ENCODE results near the gene IRF2BP1. TPM values are rescaled to one million over a fixed set of nuclear protein-coding genes. Genes with fewer than 3 reads are reported as not detected.

The IRF2BP1 gene
- total RNA-seq, 4 donors from 2014 or later: 14.6 to 22.4 (median 20.0) TPM

DNA sequence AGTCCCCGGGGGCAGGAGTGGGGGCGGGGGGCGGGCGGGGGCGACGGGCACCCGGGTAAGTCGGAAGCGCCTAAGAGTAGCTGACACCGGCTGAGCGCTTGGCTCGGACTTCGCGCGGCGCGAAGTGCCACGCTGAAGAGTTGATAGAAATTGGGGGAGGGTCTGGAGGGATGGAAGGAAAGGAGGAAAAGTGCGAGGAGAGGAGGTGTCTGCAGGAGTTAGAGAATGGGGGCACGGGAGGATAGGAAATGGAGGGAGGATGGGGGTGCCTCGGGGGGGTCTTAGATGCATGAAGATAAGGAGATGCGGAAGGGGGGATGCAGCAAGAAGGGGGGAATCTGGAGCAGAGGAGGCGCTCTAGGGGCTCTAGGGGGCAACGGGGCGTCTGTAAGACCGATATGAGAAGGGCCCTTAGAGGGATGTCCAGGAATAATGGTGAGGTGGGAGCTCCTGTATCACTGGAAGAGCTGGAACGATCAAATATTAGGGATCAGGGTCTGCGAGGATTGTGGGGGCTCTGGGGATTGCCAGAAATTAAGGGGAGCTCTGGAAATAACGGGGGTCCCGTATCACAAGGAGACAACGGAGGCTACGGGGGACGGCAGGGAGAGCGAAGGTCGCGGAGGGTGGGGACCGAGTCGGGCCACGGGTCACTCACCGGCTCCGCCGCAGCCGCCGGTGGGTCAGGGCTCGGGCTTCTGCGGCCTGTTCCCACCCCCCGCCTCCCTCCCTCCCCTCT, 16.1 kb upstream of the IRF2BP1 start, which contains the start of gene MYPOP:
TSS of gene MYPOP (minus strand) at position 702 of the 739 bp plus-strand sequence. CDS start 840 bp downstream, outside the sequence.
- intact Hi-C loops (cut with DNase I): no loop called here
- TF ChIP-seq POLR2A (IDR thresholded peaks at IDR 0.05): no peak
- TF ChIP-seq, protein P1, sequence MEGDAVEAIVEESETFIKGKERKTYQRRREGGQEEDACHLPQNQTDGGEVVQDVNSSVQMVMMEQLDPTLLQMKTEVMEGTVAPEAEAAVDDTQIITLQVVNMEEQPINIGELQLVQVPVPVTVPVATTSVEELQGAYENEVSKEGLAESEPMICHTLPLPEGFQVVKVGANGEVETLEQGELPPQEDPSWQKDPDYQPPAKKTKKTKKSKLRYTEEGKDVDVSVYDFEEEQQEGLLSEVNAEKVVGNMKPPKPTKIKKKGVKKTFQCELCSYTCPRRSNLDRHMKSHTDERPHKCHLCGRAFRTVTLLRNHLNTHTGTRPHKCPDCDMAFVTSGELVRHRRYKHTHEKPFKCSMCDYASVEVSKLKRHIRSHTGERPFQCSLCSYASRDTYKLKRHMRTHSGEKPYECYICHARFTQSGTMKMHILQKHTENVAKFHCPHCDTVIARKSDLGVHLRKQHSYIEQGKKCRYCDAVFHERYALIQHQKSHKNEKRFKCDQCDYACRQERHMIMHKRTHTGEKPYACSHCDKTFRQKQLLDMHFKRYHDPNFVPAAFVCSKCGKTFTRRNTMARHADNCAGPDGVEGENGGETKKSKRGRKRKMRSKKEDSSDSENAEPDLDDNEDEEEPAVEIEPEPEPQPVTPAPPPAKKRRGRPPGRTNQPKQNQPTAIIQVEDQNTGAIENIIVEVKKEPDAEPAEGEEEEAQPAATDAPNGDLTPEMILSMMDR (IDR thresholded peaks at IDR 0.05): no peak
- H3K27me3 ChIP-seq: no peaks in the 10 kb centered on the region
- 0 to 1% methylated on average over 34 to 44 of the region's 47 CpGs for WGBS, 2 donors
- H3K4me1 ChIP-seq: peaks cover 16 to 34% (median 16%) of the 10 kb centered on the region in 3 donors
- H3K9me3 ChIP-seq: no peaks in the 10 kb centered on the region
- peak within 1 kb of the TSS; percentile 67 to 86 (median 78) for H3K4me3 ChIP-seq
- no peak for DNase-seq
- H3K27ac ChIP-seq: peak within 1 kb of the TSS; percentile 72 to 88 (median 86)
- peaks cover 0 to 34% (median 13%) of the 10 kb centered on the region in 3 donors for H3K36me3 ChIP-seq

DNA sequence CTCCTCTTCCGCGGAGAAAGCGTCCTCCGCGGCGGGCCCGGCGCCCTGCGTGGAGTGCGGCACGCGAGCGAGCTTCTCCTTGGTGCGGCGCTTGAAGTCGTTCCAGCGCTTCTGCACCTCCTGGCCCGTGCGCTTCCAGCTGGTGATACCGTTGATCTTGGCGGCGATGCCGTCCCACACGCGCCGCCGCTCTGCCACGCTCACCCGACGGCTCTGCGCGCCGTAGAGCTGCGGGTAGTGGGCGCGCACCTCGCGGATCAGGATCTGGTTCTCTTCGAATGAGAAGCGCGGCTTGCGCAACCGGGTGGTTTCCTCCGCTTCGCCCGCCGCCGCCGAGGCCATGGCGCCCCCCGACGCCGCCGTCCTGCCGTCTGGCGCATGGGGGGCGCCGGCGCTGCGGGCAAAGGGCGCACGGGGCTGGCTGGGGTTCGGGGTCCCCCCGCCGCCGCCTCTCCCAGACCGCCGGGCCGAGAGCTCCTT, 15.5 kb upstream of the IRF2BP1 start:
- Histone ChIP-seq H3K4me3 (peak overlapping the region; percentile 67 to 86 (median 78)), H3K4me1 (peaks cover 16 to 34% (median 16%) of the 10 kb centered on the region in 3 donors), H3K36me3 (peaks cover 0 to 37% (median 13%) of the 10 kb centered on the region in 3 donors), H3K27me3 (no peaks in the 10 kb centered on the region), H3K9me3 (no peaks in the 10 kb centered on the region), H3K27ac (peak overlapping the region in 3 of 4 donors; percentile 72 to 86 (median 86))
- WGBS, 2 donors: no CpG with 5 or more reads among the region's 69 CpGs
- TF ChIP-seq POLR2A (IDR thresholded peaks at IDR 0.05): no peak
- TF ChIP-seq, protein P1 (IDR thresholded peaks at IDR 0.05): no peak
- DNase-seq: no peak
- intact Hi-C loops (cut with DNase I): no loop called here

DNA sequence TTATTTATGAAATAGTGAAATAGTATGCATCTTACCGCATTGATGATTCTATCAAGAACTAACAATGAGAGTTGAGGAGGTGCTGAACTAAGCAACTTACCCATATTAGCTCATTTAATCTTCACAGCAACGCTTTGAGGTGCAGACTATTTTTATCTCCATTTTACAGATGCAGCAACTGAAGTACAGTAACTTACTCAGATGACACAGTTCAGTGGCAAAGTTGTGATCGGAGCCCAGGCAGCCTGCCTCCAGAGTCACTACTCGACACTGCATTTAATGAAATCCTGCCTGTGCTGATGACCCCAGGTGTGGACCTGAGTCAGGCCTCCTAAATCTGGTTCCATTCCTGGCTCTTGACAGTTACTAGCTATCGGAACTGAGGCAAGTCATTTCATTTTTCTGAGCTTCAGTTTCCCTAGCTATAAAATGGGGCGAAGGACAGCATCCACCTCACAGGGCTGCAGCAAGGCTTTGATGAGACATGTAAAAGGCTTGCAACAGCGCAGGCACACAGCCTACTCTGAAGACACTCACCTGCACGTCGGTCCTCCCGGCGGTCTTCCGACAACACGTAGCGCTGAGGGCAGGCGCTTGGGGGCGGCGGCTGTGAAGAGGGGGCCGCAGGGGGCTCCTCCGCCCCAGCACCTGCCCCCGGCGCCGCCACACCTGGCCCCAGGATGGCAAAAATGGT, 14.9 kb upstream of the IRF2BP1 start:
- Histone ChIP-seq H3K36me3 (peaks cover 0 to 43% (median 13%) of the 10 kb centered on the region in 3 donors), H3K27ac (peak overlapping the region in 2 of 4 donors; percentile 57 to 86), H3K9me3 (no peaks in the 10 kb centered on the region), H3K4me1 (peaks cover 16 to 34% (median 16%) of the 10 kb centered on the region in 3 donors), H3K27me3 (no peaks in the 10 kb centered on the region), H3K4me3 (peak overlapping the region; percentile 67 to 86 (median 78))
- TF ChIP-seq POLR2A (IDR thresholded peaks at IDR 0.05): no peak
- TF ChIP-seq, protein P1 (IDR thresholded peaks at IDR 0.05): no peak
- intact Hi-C loops (cut with DNase I): no loop called here
- DNase-seq: no peak
- WGBS, 2 donors: 71 to 81% methylated on average over 5 to 6 of the region's 22 CpGs

DNA sequence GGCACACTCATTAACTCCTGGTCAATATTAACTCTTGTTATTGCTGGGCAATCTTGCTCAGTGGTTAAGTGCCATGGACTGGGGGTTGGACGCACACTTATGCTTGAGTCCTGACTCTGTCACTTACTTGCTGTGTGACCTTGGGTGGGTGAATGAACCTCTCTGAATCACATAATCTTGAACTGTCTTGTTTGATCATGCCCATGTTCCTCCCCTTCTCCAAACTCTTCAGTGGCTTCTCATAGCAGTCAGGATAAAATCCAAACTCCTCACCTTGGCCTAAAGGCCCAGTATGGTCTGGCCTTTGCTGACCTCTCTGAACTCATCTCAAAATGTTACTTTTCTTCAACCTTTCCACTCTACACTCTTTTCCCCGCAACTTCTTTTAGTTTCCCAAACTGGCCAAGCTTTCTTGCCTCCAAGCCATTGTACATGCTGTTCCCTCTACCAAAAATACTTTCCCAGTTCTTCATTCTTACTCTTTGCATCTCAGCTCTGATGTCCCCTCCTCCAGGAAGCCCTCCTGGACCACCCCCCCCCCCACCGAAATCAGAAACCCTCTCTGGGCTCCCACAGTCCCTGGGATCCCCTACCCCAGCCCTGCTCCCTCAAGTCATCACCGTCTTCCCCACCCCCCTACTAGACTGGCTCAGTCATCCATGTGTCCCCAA, 14.1 kb upstream of the IRF2BP1 start:
- TF ChIP-seq POLR2A (IDR thresholded peaks at IDR 0.05): no peak
- TF ChIP-seq, protein P1 (IDR thresholded peaks at IDR 0.05): no peak
- Histone ChIP-seq H3K27me3 (no peaks in the 10 kb centered on the region), H3K36me3 (peaks cover 6 to 51% (median 13%) of the 10 kb centered on the region in 3 donors), H3K4me3 (no peak overlapping the region), H3K4me1 (peaks cover 16 to 34% (median 16%) of the 10 kb centered on the region in 3 donors), H3K9me3 (no peaks in the 10 kb centered on the region), H3K27ac (no peak overlapping the region)
- intact Hi-C loops (cut with DNase I): no loop called here
- 93 to 96% methylated on average over 4 of the region's 4 CpGs for WGBS, 2 donors
- DNase-seq: no peak
